Ishikawa (cell line): ENCODE measurements around the gene MEI4.

Experiments
- CEBPB ChIP-seq: IDR thresholded peaks from 2 replicates; pipeline ENCODE4 v1.6.1; 2012
- CREB1 ChIP-seq: IDR thresholded peaks from 2 replicates; pipeline ENCODE4 v1.6.1; 2012; ENCODE audit warnings: low read depth
- EGR1 ChIP-seq: IDR thresholded peaks from 2 replicates; pipeline ENCODE4 v1.6.1; 2012
- EP300 ChIP-seq: IDR thresholded peaks from 2 replicates; pipeline ENCODE4 v1.6.1; 2012; ENCODE audit warnings: borderline replicate concordance
- FOXM1 ChIP-seq: IDR thresholded peaks from 2 replicates; pipeline ENCODE4 v1.6.1; 2012; ENCODE audit warnings: low read depth, borderline replicate concordance
- RAD21 ChIP-seq: IDR thresholded peaks from 2 replicates; pipeline ENCODE4 v1.6.1; 2012; ENCODE audit warnings: low read depth
- TAF1 ChIP-seq: IDR thresholded peaks from 2 replicates; pipeline ENCODE4 v1.6.1; 2012; ENCODE audit warnings: low read depth, mild to moderate bottlenecking
- TCF12 ChIP-seq: IDR thresholded peaks from 2 replicates; pipeline ENCODE4 v1.6.1; 2012; ENCODE audit warnings: low read depth
- TEAD4 ChIP-seq: IDR thresholded peaks from 2 replicates; pipeline ENCODE4 v1.6.1; 2012
- YY1 ChIP-seq: IDR thresholded peaks from 2 replicates; pipeline ENCODE4 v1.6.1; 2012; ENCODE audit warnings: low read depth
- ZBTB7A ChIP-seq: IDR thresholded peaks from 2 replicates; pipeline ENCODE4 v1.6.1; 2012; ENCODE audit warnings: low read depth
- TF ChIP-seq, protein P1 (sequence below): IDR thresholded peaks from 2 replicates; pipeline ENCODE4 v1.6.1; 2012
- TF ChIP-seq, protein P2 (sequence below): IDR thresholded peaks from 2 replicates; pipeline ENCODE4 v1.6.1; 2012; ENCODE audit warnings: low read depth, mild to moderate bottlenecking
- TF ChIP-seq, protein P3 (sequence below): IDR thresholded peaks from 2 replicates; pipeline ENCODE4 v1.6.1; 2012

DNA sequence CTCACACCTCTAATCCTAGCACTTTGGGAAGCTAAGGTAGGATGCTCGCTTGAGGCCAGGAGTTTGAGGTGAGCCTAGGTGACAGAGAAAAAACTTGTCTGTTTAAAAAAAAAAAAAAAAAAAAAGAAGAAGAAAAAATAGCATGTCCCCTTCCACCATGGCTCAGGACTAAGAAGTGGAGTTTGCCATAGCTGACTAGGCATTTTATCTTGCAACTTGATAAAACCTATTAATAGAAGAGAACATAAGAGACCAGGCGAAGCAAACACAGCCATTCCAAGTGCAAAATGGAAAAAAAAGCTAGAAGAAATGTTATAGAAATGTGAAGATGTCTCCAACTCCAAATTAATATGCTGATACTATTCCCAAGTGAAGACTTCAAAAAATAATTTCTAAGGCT lies 277.5 kb downstream of the MEI4 start:
- TF ChIP-seq TAF1 (no peak), TEAD4 (no peak), RAD21 (no peak), YY1 (no peak), TCF12 (no peak), CEBPB (no peak), EP300 (no peak), EGR1 (no peak), CREB1 (no peak), ZBTB7A (no peak), FOXM1 (no peak)
- TF ChIP-seq, protein P1, sequence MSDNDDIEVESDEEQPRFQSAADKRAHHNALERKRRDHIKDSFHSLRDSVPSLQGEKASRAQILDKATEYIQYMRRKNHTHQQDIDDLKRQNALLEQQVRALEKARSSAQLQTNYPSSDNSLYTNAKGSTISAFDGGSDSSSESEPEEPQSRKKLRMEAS: no peak
- TF ChIP-seq, protein P2, sequence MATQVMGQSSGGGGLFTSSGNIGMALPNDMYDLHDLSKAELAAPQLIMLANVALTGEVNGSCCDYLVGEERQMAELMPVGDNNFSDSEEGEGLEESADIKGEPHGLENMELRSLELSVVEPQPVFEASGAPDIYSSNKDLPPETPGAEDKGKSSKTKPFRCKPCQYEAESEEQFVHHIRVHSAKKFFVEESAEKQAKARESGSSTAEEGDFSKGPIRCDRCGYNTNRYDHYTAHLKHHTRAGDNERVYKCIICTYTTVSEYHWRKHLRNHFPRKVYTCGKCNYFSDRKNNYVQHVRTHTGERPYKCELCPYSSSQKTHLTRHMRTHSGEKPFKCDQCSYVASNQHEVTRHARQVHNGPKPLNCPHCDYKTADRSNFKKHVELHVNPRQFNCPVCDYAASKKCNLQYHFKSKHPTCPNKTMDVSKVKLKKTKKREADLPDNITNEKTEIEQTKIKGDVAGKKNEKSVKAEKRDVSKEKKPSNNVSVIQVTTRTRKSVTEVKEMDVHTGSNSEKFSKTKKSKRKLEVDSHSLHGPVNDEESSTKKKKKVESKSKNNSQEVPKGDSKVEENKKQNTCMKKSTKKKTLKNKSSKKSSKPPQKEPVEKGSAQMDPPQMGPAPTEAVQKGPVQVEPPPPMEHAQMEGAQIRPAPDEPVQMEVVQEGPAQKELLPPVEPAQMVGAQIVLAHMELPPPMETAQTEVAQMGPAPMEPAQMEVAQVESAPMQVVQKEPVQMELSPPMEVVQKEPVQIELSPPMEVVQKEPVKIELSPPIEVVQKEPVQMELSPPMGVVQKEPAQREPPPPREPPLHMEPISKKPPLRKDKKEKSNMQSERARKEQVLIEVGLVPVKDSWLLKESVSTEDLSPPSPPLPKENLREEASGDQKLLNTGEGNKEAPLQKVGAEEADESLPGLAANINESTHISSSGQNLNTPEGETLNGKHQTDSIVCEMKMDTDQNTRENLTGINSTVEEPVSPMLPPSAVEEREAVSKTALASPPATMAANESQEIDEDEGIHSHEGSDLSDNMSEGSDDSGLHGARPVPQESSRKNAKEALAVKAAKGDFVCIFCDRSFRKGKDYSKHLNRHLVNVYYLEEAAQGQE: no peak
- TF ChIP-seq, protein P3, sequence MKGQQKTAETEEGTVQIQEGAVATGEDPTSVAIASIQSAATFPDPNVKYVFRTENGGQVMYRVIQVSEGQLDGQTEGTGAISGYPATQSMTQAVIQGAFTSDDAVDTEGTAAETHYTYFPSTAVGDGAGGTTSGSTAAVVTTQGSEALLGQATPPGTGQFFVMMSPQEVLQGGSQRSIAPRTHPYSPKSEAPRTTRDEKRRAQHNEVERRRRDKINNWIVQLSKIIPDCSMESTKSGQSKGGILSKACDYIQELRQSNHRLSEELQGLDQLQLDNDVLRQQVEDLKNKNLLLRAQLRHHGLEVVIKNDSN: no peak
